HG02885 (cell line): ENCODE measurements around the gene DYNLT2.
"Not testable (repeated sequence)": the region's sequence is repeated elsewhere in the genome, so short reads cannot be mapped to it uniquely, and the experiment has no call there.

Source experiments
- ATAC-seq: cut with Tn5 transposase; IDR thresholded peaks from one replicate; pipeline ENCODE4 v1.9.1; 2021; ENCODE audit warnings: mild to moderate bottlenecking; ENCODE audit not compliant: unreplicated experiment, poor library complexity

DYNLT2 gene

DNA sequence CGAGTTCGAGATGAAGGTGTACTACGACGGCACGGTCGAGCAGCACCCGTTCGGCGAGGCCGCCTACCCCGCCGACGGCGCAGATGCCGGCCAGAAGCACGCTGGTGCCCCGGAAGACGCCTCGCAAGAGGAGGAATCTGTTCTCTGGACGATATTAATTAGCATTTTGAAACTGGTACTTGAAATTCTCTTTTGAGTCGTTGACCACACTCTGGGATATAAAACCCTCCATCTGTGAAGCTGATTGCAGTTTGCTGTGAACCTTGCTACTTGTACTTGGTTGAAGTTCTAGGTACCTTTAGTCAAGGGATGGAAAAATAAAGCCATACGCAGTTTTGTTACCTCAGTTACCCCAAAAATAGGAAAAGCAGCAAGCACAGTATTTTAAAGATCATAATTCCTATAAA is 48.5 kb downstream of the DYNLT2 start:
- peak; percentile 11 for ATAC-seq

DNA sequence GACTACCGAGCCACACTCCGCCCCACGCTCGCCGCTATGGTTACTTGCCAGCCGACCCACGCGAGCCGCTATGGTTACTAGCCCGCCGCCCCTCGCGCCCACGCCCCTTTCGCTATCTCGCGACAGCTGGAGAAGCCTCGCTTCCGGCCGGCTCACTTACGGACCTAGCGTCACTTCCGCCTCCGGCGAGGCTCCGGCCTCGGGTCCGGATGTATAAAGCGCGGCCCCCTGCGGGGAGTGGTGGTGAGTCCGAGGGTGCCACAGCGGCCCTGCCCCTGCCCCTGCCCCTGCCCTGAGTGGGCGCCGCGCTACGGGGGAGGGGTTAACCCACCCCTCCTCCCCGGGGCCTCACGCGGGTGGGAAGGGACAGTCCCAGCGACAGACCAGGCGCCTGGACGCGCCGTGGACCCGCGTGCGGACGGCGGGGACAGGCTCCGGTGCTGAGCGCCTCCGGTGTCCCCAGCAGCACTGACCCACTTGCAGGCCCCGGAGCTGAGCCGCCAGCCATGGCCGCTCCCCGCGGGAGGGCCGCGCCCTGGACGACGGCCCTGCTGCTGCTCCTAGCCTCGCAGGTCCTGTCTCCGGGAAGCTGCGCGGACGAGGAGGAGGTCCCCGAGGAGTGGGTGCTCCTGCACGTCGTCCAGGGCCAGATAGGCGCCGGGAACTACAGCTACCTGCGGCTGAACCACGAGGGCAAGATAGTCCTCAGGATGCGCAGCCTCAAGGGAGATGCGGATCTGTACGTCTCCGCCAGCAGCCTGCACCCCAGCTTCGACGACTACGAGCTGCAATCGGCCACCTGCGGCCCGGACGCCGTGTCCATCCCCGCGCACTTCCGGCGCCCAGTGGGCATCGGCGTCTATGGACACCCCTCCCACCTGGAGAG is 49.2 kb downstream of the DYNLT2 start, which contains the start of the genes C6orf120 and WDR27:
Gene C6orf120 (plus strand): TSS at position 173 of the 886 bp plus-strand sequence. CDS start 334 bp downstream, at position 507.
Gene WDR27 (minus strand): TSS at position 76 of the 886 bp plus-strand sequence. CDS start 13,024 bp downstream, outside the sequence.
- ATAC-seq = peak; percentile 92

DNA sequence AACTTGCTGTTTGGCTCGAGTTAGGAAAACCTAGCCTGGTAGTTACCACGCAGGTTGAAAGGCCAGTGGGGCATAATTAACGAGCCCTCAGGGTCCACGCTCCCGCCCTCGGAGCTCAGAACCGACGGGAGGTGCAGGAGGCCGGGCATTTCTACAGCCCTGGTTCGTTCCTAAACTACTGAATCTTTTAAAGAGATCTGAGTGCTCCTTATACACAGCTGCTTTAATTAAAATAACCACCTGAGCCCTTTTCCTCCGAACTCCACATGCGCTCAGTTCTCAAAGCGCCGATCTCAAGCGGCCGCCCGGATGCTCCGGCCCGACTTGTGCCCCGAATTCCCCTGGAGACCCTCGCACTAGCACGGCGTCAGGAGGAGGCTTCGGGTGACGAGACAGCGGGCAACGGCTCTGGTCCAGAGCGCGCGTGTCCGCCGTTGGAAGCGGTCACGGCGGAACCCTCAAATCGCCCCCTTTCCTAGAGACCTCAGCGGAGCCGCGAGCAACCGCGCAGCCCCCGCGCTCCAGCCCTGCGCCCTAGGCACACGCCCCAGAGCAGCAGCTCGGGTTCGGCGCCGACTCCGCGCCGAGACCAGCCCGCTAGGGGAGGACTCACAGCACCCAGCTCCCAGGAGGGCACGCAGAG is 49.9 kb downstream of the DYNLT2 start:
- ATAC-seq = peak; percentile 9

DNA sequence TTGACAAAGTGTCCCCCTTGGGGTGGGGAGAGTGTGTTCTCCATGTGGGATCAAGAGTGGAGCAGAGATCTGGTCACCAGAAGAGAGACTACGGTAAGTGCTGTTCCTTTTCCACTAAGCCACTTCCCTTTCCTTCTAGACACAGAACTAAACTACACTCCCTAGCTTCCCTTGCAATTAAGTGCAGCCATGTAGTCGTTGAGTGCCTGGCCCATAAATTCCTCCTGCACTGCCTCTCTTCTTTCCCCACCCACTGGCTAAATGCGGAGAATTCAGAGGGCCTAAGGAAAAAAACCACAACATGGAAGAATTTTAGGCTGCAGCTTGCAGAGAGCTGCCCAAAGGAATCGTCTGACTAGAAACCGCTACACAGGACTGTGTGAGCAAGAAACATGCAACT is 51.1 kb downstream of the DYNLT2 start:
- no peak for ATAC-seq

DNA sequence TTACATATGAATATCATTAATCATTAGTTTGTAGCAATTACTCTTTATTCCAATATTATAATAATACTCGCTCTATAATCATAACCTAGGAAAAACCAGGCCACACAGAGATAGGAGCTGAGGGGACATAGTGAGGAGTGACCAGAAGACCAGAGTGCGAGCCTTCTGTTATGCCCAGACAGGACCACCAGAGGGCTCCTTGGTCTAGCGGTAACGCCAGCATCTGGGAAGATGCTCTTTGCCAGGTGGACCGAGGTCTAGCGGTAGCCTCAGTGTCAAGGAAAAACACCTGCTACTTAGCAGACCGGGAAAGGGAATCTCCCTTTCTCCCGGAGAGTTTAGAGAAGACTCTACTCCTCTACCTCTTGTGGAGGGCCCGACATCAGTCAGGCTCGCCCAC is 54.3 kb downstream of the DYNLT2 start:
- not testable (repeated sequence) for ATAC-seq

DNA sequence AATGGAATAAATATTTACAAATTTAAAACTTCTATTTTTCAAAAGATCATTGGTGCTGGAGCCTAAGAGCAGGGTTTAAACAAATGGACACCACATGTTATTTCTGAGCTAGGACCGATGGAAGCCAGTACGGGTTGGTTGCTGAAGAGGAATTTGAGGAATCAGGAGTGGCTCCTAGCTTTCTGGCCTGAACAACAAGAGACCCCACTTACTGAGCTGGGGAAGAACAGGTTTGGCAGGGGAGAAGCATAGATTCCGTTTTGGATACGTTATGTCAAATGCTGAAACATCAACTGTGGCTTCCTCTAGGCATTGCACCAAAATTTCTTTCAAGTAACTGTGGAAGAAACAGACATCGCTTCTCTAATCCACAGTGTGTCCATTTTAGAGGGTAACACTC is 56.2 kb downstream of the DYNLT2 start:
- ATAC-seq = no peak

DNA sequence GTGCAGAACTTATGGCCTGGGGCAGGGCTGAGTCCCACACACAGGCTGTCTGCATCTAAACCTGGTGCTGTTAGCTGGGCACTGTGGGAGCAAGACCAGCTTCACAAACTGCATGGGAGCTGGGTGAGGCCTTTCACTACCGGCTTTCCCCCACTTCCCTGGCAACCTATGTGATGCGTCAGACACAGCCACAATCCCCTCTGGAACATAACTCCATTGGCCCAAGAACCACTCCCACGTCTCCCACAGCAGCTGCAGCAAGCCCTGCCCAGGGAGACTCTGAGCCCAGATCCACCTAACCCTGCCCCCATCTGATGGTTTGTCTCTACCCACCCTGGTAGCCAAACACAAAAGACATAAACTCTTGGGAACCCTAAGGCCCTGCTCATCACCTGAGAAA is 58.9 kb downstream of the DYNLT2 start:
- ATAC-seq = no peak

DNA sequence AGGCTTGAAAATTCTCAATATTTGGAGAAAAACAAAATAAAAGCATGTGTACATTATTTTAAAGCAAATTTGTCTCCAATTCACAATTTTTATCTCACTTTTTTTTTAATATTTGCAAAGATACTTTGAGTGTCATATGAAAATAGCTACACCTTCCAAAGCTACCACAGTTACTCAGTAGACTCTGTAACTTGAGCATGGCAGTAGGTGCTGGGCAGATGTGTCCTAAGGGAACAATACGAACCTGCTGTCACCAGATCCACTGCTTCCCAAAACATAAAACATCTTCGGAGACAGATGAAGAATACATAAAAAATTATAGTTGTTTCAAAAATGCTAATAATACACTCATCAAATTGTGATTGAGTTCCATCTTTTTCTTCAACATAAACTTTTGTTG is 60.1 kb downstream of the DYNLT2 start:
- no peak for ATAC-seq
